GM20000 (cell line): ENCODE results near the gene LRRC43.
A peak's percentile ranks its signal among the peaks of the same experiment; 100 is the strongest.

Experiments
- DNase-seq: peaks from one replicate; pipeline ENCODE4 v3.0.0; 2012; ENCODE audit warnings: low spot score
- CTCF ChIP-seq: IDR thresholded peaks from 2 replicates; pipeline ENCODE4 v1.5.1; 2012; ENCODE audit warnings: mild to moderate bottlenecking, control low read depth; ENCODE audit errors: extremely low read depth, missing control alignments

LRRC43 gene

GRCh38 chr12:122203301-122204166, 20.6 kb downstream of the LRRC43 start, which contains the start of gene B3GNT4:
Gene B3GNT4 (plus strand): TSS chr12:122203709. CDS start chr12:122204619, 910 bp downstream.
- no peak for TF ChIP-seq CTCF
- DNase-seq: peak; percentile 84

DNA sequence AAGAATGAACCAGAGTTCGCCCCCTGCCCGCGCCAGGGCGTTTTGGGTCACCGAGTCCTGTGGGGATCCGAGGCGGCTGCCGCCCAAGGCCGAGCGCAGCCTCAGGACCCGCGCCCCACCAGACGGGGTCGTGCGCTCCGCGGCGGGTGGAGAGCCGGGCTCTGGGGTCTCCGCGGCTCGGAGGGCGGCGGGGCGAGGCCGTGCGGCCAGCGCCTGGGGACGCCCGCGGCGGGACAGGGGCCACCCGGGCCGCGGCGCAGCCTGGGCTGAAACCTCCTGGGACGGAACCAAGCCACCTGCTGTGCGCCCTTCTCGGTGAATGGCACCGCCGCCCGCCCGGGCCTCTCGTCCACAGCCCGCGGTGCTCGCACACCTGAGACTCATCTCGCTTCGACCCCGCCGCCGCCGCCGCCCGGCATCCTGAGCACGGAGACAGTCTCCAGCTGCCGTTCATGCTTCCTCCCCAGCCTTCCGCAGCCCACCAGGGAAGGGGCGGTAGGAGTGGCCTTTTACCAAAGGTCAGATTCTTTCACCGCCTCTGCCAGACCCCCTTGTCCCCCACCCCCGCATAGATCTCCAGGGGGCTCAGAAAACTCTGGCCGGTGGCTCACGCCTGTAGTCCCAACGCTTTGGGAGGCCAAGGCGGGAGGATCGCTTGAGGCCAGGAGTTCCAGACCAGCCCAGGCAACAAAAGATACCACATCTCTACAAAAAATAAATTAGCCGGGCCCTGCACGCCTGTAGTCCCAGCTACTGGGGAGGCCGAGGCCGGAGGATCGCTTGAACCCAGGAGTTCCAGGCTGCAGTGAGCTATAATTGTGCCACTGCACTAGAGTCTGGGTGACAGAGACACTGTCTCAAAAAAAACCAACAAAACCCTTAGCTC, 21.5 kb downstream of the LRRC43 start:
- peak; percentile 38 for DNase-seq
- TF ChIP-seq CTCF: no peak

DNA sequence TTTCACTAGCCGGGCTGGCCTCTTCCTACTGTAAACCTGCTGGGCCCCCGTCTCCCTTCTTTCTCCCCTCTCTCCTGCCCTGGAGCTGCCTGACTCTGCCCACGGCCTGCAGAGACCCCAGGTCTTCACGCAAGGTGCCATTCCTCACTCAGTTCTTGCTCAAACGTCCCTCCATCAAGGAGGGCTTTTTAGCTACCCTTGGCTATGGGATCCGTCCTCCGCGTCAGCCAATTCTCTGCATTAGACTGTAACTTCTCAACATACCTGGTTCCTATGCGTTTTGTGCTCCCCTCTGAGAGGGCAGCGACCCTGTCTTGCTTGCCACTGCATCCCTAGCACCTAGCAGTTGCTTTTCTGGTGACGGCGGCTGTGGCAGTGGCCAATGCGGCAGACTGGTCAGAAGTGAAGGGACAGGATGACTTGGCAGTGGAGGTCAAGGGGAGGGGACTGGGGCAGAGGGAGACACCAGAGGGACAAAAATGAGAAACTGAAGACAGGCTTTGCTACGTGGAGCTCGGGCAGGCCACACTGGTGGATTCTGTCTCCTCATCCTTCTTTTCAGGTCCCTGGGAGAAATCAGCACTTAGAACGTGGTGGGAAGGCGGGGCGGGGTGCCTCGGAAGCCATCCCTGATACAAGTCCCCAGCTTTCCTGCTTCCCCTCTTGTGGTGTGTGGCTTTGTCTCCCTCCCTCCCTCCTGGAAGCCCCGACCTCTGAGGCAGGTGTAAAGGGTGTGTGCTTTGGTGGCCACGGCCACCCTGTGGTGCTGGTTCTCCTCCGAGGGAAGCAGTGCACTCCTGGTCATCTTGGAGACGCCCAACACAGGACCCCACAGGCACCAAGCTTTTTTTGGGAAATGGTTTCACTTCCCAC, 22.4 kb downstream of the LRRC43 start:
- no peak for DNase-seq
- no peak for TF ChIP-seq CTCF

DNA sequence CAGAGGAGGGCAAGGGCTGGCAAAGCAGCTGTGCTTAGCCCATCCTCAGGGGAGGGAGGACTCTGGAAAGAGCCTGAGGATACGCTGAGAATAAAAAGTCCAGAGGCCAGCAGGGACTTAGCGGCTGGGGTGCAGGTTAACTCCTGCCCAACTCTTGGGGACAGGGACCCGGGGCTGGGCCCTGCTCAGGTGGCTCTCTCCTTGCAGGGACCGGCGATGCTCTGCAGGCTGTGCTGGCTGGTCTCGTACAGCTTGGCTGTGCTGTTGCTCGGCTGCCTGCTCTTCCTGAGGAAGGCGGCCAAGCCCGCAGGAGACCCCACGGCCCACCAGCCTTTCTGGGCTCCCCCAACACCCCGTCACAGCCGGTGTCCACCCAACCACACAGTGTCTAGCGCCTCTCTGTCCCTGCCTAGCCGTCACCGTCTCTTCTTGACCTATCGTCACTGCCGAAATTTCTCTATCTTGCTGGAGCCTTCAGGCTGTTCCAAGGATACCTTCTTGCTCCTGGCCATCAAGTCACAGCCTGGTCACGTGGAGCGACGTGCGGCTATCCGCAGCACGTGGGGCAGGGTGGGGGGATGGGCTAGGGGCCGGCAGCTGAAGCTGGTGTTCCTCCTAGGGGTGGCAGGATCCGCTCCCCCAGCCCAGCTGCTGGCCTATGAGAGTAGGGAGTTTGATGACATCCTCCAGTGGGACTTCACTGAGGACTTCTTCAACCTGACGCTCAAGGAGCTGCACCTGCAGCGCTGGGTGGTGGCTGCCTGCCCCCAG, 23.4 kb downstream of the LRRC43 start:
- DNase-seq: no peak
- no peak for TF ChIP-seq CTCF

GRCh38 chr12:122206976-122207375, 24.1 kb downstream of the LRRC43 start:
- TF ChIP-seq CTCF: no peak
- no peak for DNase-seq

- TF ChIP-seq CTCF: no peak
- DNase-seq: no peak
Observed at GRCh38 chr12:122207391-122207790, 24.5 kb downstream of the LRRC43 start.
